EH (cell line): ENCODE results near the gene GRIA3.

Experiments
- DNase-seq: peaks from one replicate; pipeline ENCODE4 v3.0.0-alpha.2; 2015; ENCODE audit warnings: low read depth

The GRIA3 gene

GRCh38 chrX:123193101-123193500, 9.0 kb downstream of the GRIA3 start:
- DNase-seq, result no peak

- DNase-seq, result no peak
These were observed 15.3 kb downstream of the GRIA3 start for GRCh38 chrX:123199338-123199737.

DNA sequence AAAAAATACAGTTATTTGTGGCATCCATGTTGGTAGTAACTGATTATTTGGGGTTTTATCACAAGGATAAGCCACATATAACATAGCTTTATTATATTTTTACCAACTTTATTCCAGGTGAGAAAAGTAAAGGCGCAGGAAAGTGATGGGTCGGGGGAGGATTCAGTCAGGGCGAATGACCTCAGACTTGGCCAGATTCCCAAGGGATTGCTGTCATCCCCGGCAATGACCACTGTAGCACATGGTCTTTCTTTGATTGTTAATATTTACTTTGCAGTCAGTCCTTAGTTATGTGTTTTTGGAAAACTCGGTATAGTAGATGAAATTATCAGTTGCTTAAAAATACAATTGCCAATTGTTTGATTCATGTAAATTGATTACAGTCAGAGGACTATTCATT, 17.6 kb downstream of the GRIA3 start:
- DNase-seq, result peak; percentile 23

DNA sequence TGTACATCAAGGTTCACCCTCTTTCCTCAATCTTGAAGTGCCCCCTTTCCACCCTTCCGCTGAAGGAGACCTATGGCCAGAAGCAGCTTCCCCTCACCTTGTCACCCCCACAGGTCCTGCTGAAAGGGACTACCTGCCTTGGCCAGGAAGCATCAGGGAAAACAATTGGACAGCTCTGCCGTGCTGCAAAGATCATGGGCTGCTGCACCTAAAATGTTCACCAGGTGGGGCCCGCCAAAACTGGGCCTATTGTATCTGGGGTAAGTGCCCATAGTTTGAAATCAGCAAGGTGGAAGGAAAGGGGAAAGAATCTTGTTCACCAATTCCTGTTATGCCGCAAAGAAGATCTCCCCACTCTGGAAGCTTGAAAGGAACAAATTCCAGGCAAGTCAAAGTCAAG, 18.4 kb downstream of the GRIA3 start:
- DNase-seq, result no peak

DNA sequence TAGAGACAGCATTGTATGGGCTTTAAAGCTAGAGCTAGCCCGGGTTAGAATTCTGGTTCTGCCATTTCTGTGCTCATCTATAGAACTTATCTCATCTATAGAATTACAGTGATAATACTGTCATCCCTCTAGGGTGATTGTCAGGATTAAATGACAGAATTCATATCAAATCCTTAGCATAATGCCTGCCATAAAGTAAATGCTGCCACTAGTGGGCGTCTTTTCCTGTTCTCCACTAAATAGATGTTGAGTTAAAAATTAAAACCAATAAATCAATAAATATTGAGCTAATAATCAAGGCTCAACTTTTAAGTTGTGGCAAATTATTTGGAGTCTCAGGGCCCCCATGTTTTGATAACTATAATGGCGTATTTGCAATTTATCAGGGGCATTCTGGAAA, 19.7 kb downstream of the GRIA3 start:
- DNase-seq, result no peak

DNA sequence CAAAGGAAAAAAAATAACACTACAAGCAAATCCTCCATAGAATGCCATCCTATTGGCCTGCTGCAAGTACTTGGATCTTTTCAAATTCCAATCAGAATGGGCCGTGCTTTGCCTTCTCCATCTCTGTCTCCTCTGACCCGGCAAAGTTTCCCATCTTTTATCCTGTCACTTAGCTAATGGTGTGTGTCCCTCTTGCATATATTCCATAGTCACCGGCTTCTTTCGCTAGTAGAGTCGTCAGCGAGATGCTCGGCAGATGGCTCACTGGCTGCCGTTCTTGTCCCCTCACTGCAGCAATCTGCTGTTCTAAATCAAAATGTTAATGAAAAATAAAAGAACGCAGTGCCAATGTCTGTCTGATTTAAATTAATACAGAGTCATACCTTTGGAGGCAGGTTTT, 22.1 kb downstream of the GRIA3 start:
- DNase-seq, result no peak

GRCh38 chrX:123210252-123210651, 26.2 kb downstream of the GRIA3 start:
- DNase-seq, result no peak

- DNase-seq, result peak; percentile 16
These were observed 31.5 kb downstream of the GRIA3 start for GRCh38 chrX:123215397-123216089.

GRCh38 chrX:123217077-123217476, 33.0 kb downstream of the GRIA3 start:
- DNase-seq, result peak; percentile 72

- no peak for DNase-seq
These were observed 33.6 kb downstream of the GRIA3 start for GRCh38 chrX:123217728-123218127.

GRCh38 chrX:123219916-123220315, 35.8 kb downstream of the GRIA3 start:
- DNase-seq, result peak; percentile 0

GRCh38 chrX:123222920-123223319, 38.8 kb downstream of the GRIA3 start:
- DNase-seq, result no peak

- DNase-seq, result peak; percentile 5
These were observed 39.3 kb downstream of the GRIA3 start for GRCh38 chrX:123223409-123223808.

GRCh38 chrX:123223859-123224258, 39.8 kb downstream of the GRIA3 start:
- no peak for DNase-seq

DNA sequence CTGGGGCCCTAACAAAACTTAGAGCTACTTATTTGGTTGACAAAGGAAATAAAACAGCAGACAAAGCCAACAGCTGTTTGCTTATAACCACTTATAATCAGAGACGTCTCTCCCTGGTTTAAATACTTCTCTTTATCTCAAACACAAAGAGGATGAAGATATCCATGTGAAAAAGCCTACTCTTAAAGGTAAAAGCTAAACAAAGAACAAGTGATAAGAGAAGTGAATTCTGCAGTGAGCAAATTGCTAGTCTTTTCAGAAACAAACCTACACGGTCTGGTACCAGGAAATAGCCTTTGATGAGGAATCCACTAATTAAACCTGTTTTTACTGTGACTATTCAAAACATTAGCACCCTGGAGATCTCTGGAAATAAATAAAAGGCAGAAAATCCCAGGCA, 46.7 kb downstream of the GRIA3 start:
- DNase-seq, result no peak

DNA sequence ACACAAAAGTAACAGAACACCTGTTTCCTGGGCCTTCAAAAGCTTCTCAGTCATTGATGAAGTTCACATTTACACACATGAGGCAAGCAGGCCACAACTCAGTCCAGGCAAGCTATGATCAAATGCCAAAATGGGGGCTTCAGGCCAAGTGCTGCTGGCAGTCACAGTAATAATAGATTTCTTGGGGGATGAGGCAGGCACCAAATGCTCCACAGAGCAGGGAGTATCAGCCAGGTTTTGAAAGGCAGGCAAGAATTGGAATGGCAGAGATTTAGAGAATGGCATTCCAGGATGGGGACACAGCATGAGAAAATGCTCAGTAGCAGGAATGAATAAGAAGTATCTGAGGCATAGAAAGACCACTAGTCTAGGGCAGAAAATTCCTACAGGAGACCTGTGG, 52.8 kb downstream of the GRIA3 start:
- DNase-seq, result no peak

- DNase-seq, result no peak
These were observed 53.2 kb downstream of the GRIA3 start for GRCh38 chrX:123237271-123237670.

DNA sequence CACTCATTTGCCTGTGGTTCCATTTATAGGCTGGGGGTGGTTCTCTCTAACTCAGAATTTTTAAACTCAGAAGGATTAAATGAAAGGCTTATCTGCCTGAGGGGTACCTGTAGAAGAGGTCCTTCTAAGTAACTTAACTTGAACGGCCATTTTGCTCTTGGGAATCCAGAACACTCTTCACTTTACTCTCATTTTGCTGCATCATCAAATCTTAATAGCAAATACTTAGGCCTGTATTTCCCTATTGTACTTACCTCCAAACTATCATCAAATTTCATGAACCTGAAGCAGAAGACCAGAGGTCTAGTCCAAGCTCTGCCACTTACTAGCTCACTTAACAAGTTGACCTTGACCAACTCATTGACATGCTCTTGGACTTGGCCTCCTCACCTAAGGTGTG, 70.4 kb downstream of the GRIA3 start:
- no peak for DNase-seq

- no peak for DNase-seq
These were observed 72.3 kb downstream of the GRIA3 start for GRCh38 chrX:123256378-123256777.

- no peak for DNase-seq
These were observed 76.9 kb downstream of the GRIA3 start for GRCh38 chrX:123260920-123261418.

DNA sequence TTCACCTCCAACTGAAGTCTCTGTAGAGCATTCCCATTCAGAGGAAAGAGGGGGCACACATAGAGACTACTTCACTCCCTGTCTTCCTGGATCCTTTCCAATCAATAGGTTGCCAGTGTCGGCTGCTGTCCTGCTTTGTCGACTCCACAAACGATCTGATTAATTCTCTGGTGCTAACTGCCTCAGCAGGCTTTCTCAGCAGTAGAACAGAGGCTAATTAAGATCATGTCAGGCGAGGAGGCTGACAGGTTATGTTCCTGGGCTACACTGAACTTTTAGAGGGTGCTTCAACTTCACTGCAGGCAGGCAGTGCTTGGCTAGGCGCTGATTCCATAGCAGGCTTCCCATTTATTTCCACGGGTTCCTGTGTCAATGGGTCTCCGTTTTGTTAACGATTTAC, 79.2 kb downstream of the GRIA3 start:
- no peak for DNase-seq

GRCh38 chrX:123263747-123264146, 79.7 kb downstream of the GRIA3 start:
- peak; percentile 22 for DNase-seq

- peak; percentile 63 for DNase-seq
These were observed 83.1 kb downstream of the GRIA3 start for GRCh38 chrX:123267220-123267619.

- no peak for DNase-seq
These were observed 87.8 kb downstream of the GRIA3 start for GRCh38 chrX:123271902-123272301.
